ENCODE measurements around the gene LAPTM5. TPM values are rescaled to one million over a fixed set of nuclear protein-coding genes. Genes with fewer than 3 reads are reported as not detected.

The LAPTM5 gene
- total and polyA plus RNA-seq, 2 of the 8 experiments (the other 6 are each of a cell fraction or from before 2014, with no cell fraction given) = 0.37 to 1.4 TPM

GRCh38 chr1:30714025-30714424, 43.5 kb downstream of the LAPTM5 start:
- Histone ChIP-seq H3K18ac (ENCODE audit: extremely low read depth, low read length) (no peak overlapping the region), H3K56ac (replicated peaks; ENCODE audit: insufficient read length, low read depth, low read length) (no peak overlapping the region), H2BK12ac (ENCODE audit: low read depth, low read length) (no peak overlapping the region), H3K79me1 (ENCODE audit: low read depth, low read length) (no peaks in the 10 kb centered on the region), H4K5ac (ENCODE audit: insufficient read length, low read depth, low read length) (no peak overlapping the region), H3K4me1 (replicated peaks in 1 of 4; ENCODE audit: control insufficient read depth in 3 of 4, insufficient read depth in 4 of 4, low read length in 3 of 4) (peaks cover 0 to 4% (median 0%) of the 10 kb centered on the region in 4 experiments; a peak in 4 of 7 replicates), H2BK20ac (ENCODE audit: low read length) (no peak overlapping the region), H4K20me1 (replicated peaks in 1 of 2; ENCODE audit: control insufficient read depth in 1 of 2, insufficient read depth in 2 of 2, low read length in 2 of 2) (no peaks in the 10 kb centered on the region), H3K23ac (ENCODE audit: insufficient read length) (no peak overlapping the region), H3K4ac (replicated peaks; ENCODE audit: insufficient read length, low read depth, low read length) (no peak overlapping the region), H2BK120ac (replicated peaks; ENCODE audit: low read depth, low read length) (no peak overlapping the region), H2AK5ac (ENCODE audit: low read depth, low read length) (no peak overlapping the region), H2BK15ac (ENCODE audit: low read length) (no peak overlapping the region), H3K9me3 (ENCODE audit: insufficient read depth in 2 of 2, low read depth in 1 of 2, low read length in 1 of 2) (peaks cover 10 to 11% of the 10 kb centered on the region in 2 experiments), H3K79me2 (ENCODE audit: control insufficient read depth in 1 of 2, insufficient read depth in 2 of 2, low read length in 2 of 2) (no peaks in the 10 kb centered on the region), H3K36me3 (ENCODE audit: control insufficient read depth in 2 of 4, insufficient read depth in 4 of 4, low read length in 3 of 4) (no peaks in the 10 kb centered on the region), H3K27ac (ENCODE audit: low read depth, low read length) (no peak overlapping the region), H3K4me3 (ENCODE audit: extremely low read depth in 1 of 4, insufficient read depth in 2 of 4, low read depth in 3 of 4, low read length in 4 of 4) (no peak overlapping the region), H3K9ac (replicated peaks in 1 of 4; ENCODE audit: extremely low read depth in 1 of 4, low read depth in 3 of 4, low read length in 3 of 4) (no peak overlapping the region), H3K27me3 (replicated peaks in 1 of 4; ENCODE audit: control insufficient read depth in 3 of 4, extremely low read depth in 1 of 4, insufficient read depth in 3 of 4, low read length in 3 of 4) (no peaks in the 10 kb centered on the region), H4K91ac (replicated peaks; ENCODE audit: insufficient read length, low read length) (no peak overlapping the region), H3K14ac (ENCODE audit: insufficient read length) (no peak overlapping the region), H4K8ac (ENCODE audit: extremely low read depth, insufficient read depth, low read length) (no peak overlapping the region), H2AFZ (ENCODE audit: low read length) (no peak overlapping the region), H3K4me2 (ENCODE audit: insufficient read depth in 1 of 2, low read depth in 2 of 2, low read length in 2 of 2) (no peak overlapping the region), H3K23me2 (ENCODE audit: low read depth, low read length) (peaks cover 10% of the 10 kb centered on the region; the same call in 1 of the 2 replicates), H2BK5ac (ENCODE audit: low read depth, low read length) (no peak overlapping the region)
- FAIRE-seq (no peak), DNase-seq (ENCODE audit: low read depth in 1 of 2, low spot score in 2 of 2) (no peak)
- ChIA-PET POLR2A (ENCODE audit: partially characterized antibody) (no interaction called here), CTCF (ENCODE audit: partially characterized antibody) (interaction anchor here (1.0 to 55.1 kb wide), 2 partner anchors 16 to 52 kb away, joined by 3 to 1640 read pairs; partner anchors contain the start of gene LAPTM5)
- 96% methylated on average over 2 of the region's 4 CpGs; no CpG with 5 or more reads in 1 of the 2 experiments for WGBS, 2 experiments (ENCODE audit: extremely low coverage in 1 of 2, insufficient coverage in 1 of 2, insufficient read length in 1 of 2, insufficient replicate concordance in 2 of 2, low coverage in 1 of 2, low lambda C conversion rate in 2 of 2, missing lambda C conversion rate in 1 of 2)
